GM21423 (cell line): Measurements from ENCODE around the gene SND1.
A peak's percentile ranks its signal among the peaks of the same experiment; 100 is the strongest.
"Not testable (repeated sequence)": the region's sequence is repeated elsewhere in the genome, so short reads cannot be mapped to it uniquely, and the experiment has no call there.

Experiments
- ATAC-seq: cut with Tn5 transposase; IDR thresholded peaks from one replicate; pipeline ENCODE4 v1.9.1; 2021; ENCODE audit warnings: mild to moderate bottlenecking, moderate library complexity; ENCODE audit not compliant: unreplicated experiment

Gene SND1

DNA sequence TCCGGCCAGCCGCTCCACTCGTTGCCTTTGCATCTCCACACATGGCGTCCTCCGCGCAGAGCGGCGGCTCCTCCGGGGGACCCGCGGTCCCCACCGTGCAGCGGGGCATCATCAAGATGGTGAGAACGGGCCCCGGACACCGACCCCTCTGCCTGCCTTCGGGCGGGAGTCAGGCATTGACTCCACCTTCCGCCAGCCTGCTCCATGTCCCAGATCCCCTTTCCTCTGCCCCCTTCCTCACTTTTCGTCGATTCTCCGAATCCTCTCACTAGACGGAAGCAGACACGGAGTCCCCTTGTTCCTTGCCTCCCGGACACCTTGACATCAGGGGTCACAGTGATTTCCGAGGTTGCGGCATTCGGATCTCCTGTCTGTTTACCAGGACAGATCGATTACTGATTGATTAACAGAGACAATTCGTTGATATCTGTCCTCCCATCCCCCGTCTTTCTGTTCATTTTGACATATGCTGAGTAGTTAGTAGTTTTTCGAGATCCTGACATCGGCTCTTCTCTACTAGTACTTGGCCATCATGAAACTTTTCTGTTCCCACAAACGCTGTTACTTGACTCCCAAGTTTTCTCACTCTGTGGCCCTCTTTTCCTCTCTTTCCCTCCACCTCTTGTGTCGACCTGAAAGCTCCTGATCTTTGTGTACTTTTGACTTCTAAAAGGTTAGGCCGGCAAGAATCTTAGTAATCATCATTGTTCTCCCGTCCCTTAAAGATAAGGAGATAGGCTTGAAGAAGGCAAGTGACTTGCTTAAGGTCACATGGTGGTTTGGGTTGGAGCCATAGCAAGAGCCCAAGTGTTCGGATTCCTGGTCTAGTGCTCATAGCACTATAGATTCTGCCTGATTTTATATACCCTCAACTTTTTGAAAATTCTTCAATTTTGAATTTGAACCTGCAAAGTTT is 597 bp downstream of the SND1 start:
- ATAC-seq: peak; percentile 12

GRCh38 chr7:127653396-127653795 is 1.4 kb downstream of the SND1 start:
- no peak for ATAC-seq

GRCh38 chr7:127654404-127655394 is 2.7 kb downstream of the SND1 start:
- no peak for ATAC-seq

GRCh38 chr7:127655720-127656119 is 3.7 kb downstream of the SND1 start:
- no peak for ATAC-seq

GRCh38 chr7:127657500-127657899 is 5.5 kb downstream of the SND1 start:
- ATAC-seq: no peak

- ATAC-seq: no peak
Measured at GRCh38 chr7:127658970-127659630, 7.1 kb downstream of the SND1 start.

GRCh38 chr7:127665922-127666321 is 13.9 kb downstream of the SND1 start:
- no peak for ATAC-seq

DNA sequence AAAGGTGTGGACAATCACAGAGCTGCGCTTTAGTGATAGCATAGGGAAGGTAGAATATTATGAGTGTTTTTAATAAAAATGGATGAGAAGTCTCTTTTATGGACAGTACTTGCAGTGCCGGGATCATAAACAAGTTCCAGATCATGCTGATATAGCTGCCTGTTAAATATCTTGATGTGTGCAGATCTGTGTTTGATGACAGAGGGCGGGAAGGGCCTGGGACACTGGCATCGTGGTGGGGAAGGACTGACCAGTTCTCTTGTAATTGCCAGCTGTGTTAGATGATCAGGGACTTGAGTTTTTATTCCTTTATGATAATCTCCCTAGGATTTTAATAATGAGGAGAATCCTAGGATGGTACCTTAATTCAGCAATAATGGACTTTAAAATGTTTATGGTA is 14.6 kb downstream of the SND1 start:
- ATAC-seq: no peak

- ATAC-seq: no peak
Measured at GRCh38 chr7:127667017-127667670, 15.2 kb downstream of the SND1 start.

DNA sequence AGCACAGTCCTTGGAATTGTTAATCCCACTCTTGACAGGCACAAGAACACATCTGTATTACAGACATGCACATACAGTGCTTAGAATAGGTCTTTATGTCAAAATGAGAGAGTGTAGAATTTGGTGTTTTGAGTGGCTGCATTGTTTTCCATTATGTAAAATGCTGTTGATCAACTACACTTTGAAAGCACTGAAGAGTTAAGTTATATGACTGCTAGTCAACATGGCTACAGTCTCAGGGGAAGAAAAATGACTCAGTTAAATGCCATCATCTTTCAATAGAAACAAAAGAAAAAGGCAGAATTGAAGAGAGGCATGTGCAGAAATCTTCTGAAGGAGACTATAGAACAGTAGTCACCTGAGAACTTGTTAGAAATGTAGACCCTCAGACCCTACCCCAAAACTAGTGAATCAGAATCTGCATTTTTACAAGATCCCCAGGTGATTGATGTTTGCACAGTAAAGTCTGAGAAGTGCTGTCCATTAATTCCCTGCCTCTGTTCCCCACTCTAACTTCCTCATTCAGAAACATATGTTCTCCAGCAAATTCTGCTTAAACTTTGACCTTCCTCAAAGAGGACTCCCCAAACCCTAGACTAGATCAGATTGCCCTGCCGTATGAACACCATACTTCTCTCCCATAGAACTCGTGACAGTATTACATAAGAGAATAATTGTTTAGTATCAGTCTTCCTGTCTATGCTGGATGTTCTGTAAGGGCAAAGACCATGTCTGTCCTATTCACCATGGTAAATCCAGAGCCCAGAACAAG is 16.0 kb downstream of the SND1 start:
- no peak for ATAC-seq

DNA sequence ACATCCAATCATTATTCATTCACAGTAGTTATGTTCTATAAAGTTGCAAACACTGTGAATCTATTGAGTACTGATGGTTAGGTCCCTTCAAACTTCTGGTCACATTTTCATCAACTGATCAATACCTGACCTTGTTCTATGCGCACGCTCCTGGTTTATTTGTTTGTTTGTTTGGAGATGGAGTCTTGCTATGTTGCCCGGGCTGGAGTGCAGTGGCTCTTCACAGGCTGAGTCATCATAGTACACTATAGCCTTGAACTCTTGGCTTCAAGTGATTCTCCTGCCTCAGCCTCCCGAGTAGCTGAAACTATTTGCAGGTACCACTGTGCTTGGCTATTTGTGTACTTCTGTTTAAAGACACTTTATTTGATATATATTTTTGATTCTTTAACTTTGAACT is 19.3 kb downstream of the SND1 start:
- no peak for ATAC-seq

DNA sequence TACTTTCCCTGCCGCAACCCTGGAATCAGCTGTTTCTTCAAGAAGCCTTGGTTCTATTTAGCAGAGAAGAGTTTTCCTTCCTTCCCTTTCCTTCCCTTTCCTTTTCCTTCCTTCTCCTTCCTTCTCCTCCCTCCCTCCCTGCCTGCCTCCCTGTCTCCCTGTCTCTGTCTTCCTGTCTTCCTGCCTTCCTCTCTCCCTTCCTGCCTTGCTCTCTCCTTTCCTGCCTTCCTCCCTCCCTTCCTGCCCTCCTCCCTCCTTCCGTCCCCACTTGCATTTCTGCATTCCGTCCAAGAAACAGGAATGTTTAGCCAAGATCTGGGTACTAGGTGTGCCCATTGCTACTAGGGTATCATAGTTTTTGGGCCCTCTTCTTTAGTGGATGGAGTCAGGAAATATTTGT is 21.9 kb downstream of the SND1 start:
- ATAC-seq: no peak

DNA sequence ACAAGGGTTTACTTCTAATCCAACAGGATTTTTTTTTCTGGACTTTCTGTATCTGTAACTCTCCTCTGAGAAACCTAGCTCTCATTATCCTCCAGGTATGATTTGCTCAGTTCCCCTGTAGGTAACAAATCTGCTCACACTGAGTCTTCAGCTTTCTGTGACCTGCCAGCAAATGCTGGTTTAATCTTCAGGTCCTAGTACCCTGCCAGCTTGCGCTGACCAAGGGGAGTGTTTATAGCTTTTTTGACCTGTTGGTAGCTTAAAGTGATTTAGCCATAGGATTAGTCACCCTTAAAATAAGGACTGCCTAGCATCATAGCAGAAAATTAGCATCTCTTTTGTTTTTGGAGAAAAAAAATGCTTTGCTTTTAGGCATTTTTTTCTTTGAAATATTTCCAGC is 22.4 kb downstream of the SND1 start:
- no peak for ATAC-seq

- not testable (repeated sequence) for ATAC-seq
Measured at GRCh38 chr7:127674923-127675322, 22.9 kb downstream of the SND1 start.

DNA sequence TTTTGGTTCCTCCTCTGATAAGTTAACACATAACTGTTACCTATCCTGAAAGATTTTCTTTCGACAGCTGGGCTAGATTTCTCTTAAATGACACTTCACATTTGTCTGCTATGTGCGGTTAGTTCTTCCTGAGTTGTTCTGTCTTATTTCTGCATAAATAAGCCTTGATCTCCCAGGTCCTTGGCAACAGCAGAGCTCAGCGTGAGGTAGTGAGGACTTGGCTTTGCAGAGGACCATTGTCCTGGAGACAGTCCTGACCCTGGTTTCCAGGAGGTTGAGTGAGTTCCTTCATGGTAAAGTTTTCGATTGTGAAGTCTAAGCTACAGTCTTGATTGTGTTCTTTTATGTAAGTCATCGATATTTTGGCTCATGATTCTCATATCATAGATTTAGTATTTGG is 23.7 kb downstream of the SND1 start:
- no peak for ATAC-seq

- no peak for ATAC-seq
Measured at GRCh38 chr7:127677433-127678230, 25.6 kb downstream of the SND1 start.

- no peak for ATAC-seq
Measured at GRCh38 chr7:127678337-127678736, 26.3 kb downstream of the SND1 start.

DNA sequence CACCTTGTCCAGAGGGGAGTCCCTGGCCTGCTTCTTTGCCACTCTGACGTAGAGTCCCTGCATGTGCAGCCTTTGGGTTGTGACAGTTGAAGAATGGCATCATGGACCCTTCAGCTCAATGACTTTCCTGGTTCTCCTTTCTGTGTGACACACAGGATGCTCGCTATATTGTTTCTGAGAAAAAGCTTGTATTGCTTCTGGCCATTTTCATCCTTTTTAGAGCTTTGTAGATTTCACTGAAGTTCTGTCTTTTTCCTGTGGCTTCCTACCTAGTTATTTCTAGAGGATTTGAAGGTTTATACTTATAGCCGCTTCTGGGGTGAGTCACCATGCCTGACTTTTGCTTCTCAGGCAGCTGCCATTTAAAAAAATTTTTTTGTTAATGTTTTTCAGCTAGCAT is 27.0 kb downstream of the SND1 start:
- peak; percentile 89 for ATAC-seq

DNA sequence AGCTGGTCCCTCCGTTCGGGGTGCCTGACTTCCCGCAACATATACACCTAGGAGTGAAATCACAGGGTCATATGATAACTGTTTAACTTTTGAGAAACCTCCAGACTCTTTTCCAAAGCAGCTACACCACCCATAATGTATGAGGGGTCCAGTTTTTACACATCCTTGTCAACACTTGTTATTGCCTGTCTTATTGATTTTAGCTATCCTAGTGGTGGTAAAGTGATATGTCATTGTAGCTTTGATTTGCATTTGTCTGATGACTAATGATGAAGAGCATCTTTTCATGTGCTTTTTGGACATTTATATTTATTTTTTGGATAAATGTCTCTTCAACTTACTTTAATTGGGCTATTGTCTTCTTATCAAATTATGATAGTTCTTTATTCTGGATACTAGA is 29.0 kb downstream of the SND1 start:
- ATAC-seq: no peak
